Stimulated activated CD4-positive, alpha-beta T cell treated with anti-CD3 and anti-CD28 coated beads, Interleukin-1b, Interleukin-23, amount 100 ng/mL, for 1 hour (primary cell): ENCODE results near the gene ITPR3.

Experiments used
- DNase-seq, 2 donors: peaks; one replicate each; pipeline ENCODE4 v3.0.0-alpha.2; 2020; ENCODE audit warnings: low read depth in 2 of 2

Gene ITPR3

DNA sequence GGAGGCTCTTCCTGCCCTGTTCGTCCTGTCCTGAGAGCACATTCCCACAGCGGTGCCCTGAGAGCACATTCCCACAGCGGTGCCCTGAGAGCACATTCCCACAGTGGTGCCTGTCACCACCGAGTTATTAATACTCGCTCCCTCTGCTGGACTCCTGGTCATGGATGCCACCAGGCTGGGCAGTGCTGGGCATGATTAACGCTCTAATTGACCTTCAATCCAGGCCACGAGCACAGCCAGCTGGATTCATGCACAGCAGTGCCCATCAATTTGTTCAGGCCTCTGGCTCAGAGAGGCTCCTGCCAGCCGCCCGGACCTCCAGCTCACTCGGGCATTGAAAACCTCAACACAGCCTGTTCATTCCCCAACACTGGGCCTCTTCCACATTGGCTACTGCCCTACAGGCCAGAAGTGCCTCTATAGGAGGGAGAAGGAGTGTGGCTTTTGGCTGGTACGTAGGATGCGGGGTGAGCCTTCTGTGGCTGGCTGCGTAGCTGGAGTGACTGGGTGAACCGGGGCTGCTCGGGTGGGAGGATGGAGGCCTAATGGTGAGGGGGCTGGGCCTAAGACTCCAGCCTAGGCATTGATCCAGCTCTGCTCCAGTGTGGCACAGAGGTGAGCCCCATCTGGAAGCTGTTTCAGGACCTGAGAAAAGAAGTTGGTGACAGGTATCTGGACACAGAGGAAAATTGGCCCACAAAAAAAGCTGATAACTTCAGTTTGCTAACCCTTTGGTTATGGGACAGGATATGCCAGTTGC is 116.3 kb downstream of the ITPR3 start:
- no peak for DNase-seq

DNA sequence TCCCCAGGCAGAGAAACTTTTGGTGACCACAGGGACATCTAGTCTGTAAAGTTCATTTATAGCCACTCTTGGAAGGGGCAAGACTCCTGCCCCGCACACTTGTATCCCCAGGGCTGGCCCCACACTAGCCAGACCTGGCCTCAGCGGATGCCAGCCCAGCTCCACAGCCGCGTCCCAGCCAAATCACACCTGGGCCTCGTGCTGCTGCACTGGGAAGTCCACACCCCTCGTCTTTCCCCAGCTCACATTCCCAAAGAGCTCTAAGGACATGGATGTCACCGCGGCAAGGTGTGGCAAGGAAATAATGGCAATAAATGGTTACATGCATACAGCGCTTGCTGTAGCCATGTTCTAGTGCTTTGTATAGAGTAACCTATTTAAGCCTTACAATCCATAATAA is 117.0 kb downstream of the ITPR3 start:
- DNase-seq = no peak

DNA sequence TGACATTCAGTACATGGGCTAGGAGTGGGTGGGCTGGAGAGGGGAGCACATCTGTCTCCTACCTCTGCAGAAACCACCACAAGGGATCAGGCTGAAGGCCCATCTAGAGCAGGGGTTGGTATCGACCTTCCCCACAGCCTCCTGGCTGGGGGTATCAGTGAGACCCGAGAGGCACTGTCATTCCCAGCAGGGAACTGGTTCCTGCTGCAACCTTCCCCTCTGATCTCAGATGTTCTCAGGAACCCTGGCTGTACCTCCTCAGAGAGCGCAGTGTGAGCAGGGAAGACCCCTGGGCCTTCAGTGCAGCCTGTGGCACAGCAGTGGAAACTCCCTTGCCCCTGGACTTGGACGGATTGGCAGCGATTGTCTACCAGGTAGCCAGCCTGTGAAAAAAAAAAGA is 117.8 kb downstream of the ITPR3 start:
- no peak for DNase-seq

DNA sequence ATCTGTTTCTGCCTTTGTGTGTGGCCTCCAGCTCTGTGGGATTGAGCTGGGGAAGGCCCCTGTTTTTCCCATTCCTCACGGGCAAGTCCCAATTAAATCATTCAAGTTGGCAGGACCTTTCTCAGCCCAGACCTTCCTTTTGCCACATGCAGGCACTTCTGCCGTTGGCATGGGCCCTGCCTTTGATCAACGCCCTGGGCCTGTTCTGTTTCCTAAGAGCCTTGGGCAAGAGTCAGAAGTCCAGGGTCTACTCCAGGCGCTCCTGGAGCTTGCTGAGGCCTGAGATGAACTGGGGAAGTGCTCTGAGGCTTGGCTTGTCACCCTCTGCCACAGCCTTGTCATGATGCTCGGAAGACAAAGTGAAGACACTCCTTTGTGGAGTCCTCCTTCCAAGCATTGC is 118.4 kb downstream of the ITPR3 start:
- no peak for DNase-seq

GRCh38 chr6:33740204-33740608 is 119.1 kb downstream of the ITPR3 start:
- no peak for DNase-seq

GRCh38 chr6:33740794-33741193 is 119.7 kb downstream of the ITPR3 start:
- DNase-seq = no peak

GRCh38 chr6:33742092-33742491 is 121.0 kb downstream of the ITPR3 start:
- DNase-seq = no peak

- no peak for DNase-seq
Observed at GRCh38 chr6:33742837-33743236, 121.7 kb downstream of the ITPR3 start.

DNA sequence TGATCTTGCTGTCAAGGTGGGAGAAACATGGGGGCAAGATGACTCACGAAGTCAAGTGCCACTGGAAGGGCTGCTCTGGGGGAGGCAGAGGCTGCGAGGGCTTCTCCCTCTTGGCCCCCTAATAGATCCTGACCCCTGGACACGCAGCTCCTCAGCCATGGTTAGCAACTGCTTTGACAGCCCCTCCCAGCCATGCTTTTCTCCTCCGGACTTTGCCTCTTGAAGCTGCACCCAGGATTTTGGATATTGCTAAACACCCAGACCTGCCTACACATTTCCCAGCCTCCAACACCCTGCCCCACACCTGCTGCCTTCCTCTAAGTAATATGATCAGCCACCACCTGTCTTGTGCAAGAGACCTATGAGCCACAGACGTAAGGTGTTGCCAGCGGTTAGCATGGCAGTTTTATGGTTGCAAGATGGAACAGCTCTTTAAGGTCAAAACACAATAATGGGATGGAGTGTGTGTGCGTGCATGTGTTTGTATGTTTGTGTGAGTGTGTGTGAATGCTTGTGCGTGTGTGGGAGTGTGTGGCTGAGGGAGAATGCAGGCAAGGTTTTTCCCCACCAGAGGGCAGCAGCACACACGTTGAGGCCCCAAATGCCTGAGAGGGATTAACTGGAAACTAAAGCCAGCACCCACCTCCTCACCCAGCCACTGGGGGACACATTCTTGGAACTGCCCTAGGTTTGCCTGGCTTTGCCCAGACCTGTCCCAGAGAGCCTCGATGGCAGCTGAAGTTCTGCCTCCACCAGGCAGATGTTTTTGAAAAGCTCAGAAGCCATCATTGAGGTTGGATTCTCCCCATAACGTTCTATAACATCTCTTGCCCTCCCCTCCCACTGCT is 123.1 kb downstream of the ITPR3 start:
- peak; percentile 45 to 56 for DNase-seq

GRCh38 chr6:33744895-33745546 is 123.9 kb downstream of the ITPR3 start:
- DNase-seq = no peak

- DNase-seq = no peak
Observed at GRCh38 chr6:33745548-33745947, 124.4 kb downstream of the ITPR3 start.
